Endothelial cell of umbilical vein (primary cell): ENCODE results near the gene NSD1.

Source experiments
- EZH2 ChIP-seq: IDR thresholded peaks from 2 replicates; pipeline ENCODE4 v1.6.1; 2012; ENCODE audit warnings: borderline replicate concordance, low read depth, mild to moderate bottlenecking, moderate library complexity, low read length, inconsistent platforms; ENCODE audit not compliant: severe bottlenecking
- GATA2 ChIP-seq: IDR thresholded peaks from 2 replicates; pipeline ENCODE4 v1.7.0; 2011; ENCODE audit warnings: low read depth, mild to moderate bottlenecking, moderate library complexity, mixed read lengths, low read length; ENCODE audit not compliant: insufficient read length, insufficient read depth
- JUN ChIP-seq: IDR thresholded peaks from 2 replicates; pipeline ENCODE4 v1.6.1; 2011; ENCODE audit warnings: borderline replicate concordance, low read depth; ENCODE audit not compliant: insufficient read length, insufficient read depth
- POLR2A ChIP-seq: IDR thresholded peaks from 2 replicates; pipeline ENCODE4 v1.6.1; 2012; ENCODE audit warnings: low read depth, mild to moderate bottlenecking, control low read depth, low read length
- POLR2AphosphoS5 ChIP-seq: IDR thresholded peaks from 2 replicates; pipeline ENCODE4 v1.6.1; 2012; ENCODE audit warnings: low read depth, mild to moderate bottlenecking, control low read depth, low read length, moderate library complexity; ENCODE audit not compliant: insufficient read depth
- TF ChIP-seq, protein P1 (sequence below), 2 donors: IDR thresholded peaks; 1 replicate in 1 of 2; 2 replicates in 1 of 2; pipeline ENCODE4 v1.5.1; 2011; ENCODE audit warnings: low read length in 2 of 2, mild to moderate bottlenecking in 2 of 2, moderate library complexity in 2 of 2, control low read depth in 1 of 2, inconsistent platforms in 1 of 2, low read depth in 1 of 2; ENCODE audit not compliant: insufficient read depth in 1 of 2; ENCODE audit errors: extremely low read depth in 1 of 2
- TF ChIP-seq, protein P2 (sequence below): IDR thresholded peaks from 2 replicates; pipeline ENCODE4 v1.6.1; 2011; ENCODE audit not compliant: insufficient read depth, insufficient read length

DNA sequence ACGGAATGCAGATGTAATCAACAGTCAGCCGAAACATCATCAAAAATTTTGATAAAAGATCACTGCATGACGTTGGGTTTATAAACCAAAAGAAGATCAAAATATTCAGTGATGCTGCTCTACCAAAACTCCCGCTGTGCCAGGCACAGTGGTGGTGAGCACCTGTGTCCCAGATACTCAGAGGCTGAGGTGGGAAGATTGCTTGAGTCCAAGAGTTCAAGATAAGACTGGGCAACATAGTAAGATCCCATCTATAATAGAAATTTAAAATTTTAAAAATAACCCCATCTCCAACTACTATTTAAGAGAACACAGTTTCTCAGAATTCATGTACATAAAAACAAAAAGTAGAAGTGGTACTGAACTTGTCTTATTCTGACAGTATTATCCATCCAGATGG, 214.1 kb downstream of the NSD1 start:
- TF ChIP-seq JUN (no peak), POLR2AphosphoS5 (no peak), POLR2A (no peak), EZH2 (no peak), GATA2 (no peak)
- TF ChIP-seq, protein P1, sequence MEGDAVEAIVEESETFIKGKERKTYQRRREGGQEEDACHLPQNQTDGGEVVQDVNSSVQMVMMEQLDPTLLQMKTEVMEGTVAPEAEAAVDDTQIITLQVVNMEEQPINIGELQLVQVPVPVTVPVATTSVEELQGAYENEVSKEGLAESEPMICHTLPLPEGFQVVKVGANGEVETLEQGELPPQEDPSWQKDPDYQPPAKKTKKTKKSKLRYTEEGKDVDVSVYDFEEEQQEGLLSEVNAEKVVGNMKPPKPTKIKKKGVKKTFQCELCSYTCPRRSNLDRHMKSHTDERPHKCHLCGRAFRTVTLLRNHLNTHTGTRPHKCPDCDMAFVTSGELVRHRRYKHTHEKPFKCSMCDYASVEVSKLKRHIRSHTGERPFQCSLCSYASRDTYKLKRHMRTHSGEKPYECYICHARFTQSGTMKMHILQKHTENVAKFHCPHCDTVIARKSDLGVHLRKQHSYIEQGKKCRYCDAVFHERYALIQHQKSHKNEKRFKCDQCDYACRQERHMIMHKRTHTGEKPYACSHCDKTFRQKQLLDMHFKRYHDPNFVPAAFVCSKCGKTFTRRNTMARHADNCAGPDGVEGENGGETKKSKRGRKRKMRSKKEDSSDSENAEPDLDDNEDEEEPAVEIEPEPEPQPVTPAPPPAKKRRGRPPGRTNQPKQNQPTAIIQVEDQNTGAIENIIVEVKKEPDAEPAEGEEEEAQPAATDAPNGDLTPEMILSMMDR (IDR thresholded peaks at IDR 0.05; ENCODE audit: extremely low read depth in 1 of 2, insufficient read depth in 1 of 2, low read depth in 1 of 2, low read length in 2 of 2), result no peak
- TF ChIP-seq, protein P2, sequence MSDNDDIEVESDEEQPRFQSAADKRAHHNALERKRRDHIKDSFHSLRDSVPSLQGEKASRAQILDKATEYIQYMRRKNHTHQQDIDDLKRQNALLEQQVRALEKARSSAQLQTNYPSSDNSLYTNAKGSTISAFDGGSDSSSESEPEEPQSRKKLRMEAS, result no peak
